NB4 (cell line): ENCODE data around the gene PEMT.

Experiments used
- MAX ChIP-seq: IDR thresholded peaks from 2 replicates; pipeline ENCODE4 v1.6.1; 2011; ENCODE audit warnings: low read depth, low read length
- TF ChIP-seq, protein P1 (sequence below): IDR thresholded peaks from one replicate; pipeline ENCODE4 v1.5.1; 2012; ENCODE audit warnings: low read depth, low read length

GRCh38 chr17:17546399-17547185 is 44.9 kb downstream of the PEMT start:
- TF ChIP-seq, protein P1, sequence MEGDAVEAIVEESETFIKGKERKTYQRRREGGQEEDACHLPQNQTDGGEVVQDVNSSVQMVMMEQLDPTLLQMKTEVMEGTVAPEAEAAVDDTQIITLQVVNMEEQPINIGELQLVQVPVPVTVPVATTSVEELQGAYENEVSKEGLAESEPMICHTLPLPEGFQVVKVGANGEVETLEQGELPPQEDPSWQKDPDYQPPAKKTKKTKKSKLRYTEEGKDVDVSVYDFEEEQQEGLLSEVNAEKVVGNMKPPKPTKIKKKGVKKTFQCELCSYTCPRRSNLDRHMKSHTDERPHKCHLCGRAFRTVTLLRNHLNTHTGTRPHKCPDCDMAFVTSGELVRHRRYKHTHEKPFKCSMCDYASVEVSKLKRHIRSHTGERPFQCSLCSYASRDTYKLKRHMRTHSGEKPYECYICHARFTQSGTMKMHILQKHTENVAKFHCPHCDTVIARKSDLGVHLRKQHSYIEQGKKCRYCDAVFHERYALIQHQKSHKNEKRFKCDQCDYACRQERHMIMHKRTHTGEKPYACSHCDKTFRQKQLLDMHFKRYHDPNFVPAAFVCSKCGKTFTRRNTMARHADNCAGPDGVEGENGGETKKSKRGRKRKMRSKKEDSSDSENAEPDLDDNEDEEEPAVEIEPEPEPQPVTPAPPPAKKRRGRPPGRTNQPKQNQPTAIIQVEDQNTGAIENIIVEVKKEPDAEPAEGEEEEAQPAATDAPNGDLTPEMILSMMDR: no peak
- TF ChIP-seq MAX: no peak
